NOMO-1 treated with dmso at 0.1 percent for 144 hours (cell line): Measurements from ENCODE around the gene TRAF1.

Experiments used
- DNase-seq: peaks from one replicate; lab custom pipeline; 2025; ENCODE audit not compliant: unreplicated experiment; lab: John Stamatoyannopoulos, UW

Gene TRAF1

DNA sequence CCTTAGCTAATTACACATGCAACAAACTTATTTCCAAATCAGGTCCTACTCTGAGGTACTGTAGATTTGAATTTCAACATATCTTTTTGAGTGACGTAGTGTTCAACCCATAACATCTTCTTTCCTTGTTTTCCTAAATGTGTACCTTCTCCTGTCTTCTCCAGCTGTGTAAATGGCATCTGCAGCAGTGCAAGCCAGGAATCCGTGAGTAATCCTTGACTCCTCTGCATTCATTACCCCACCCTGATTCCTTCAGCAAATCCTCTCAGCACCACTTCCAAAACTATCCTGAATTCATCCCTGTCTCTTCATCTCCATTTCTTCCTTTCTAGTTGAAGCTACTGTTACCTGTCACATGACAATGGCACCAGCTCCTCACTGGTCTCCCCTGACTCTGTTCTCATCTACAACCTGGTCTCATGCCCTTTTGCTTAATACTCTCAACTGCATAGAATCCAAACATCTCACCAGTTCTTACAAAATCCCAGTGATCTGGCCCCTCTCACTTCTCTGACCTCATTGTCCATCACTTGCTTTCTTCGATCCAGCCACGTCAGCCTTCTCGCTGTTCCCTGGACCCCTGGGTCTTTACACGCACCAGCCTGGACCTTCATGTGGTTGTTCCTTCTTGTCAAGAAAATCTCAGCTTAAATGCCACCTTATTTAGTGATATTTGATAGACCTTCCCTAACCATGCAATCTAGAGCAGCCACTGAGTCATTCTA lies 14.6 kb upstream of the TRAF1 start:
- no peak for DNase-seq

DNA sequence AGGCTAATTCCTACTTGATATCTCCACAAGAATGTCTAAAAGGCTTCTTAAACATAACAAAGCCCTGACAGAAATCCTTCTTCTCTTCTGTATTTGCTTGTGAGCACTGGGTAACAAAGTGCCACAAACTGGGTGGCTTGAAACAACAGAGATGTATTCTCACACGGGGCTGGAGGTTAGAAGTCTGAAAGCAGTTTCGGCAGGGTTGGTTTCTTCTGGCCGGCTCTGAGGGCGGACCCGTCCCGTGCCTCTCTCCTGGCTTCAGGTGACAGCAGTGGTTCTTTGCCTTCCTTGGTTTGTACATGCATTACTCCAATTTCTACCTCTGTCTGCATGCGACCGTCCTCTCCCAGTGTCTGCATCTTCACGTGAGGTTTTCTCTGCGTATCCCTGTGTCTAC lies 14.0 kb upstream of the TRAF1 start:
- DNase-seq, result no peak

DNA sequence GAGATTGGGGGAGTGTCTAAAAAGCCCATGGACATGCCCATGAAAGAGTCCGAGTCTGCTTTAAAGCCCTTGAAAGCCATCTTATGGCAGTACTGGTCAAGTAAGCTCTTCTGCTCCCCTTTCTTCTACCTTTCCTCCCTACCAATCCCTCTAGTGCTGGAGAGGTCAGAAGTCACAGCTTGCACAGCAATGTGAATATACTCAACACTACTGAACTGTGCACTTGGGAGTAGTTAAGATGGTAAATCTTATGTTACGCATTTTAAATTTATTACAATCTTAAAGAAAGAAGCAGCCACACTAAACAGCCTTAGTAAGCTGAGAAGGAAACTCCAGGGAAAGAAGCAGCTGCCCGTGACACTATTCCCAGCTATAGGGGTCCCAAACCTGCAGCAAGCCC lies 12.3 kb upstream of the TRAF1 start:
- DNase-seq, result no peak

DNA sequence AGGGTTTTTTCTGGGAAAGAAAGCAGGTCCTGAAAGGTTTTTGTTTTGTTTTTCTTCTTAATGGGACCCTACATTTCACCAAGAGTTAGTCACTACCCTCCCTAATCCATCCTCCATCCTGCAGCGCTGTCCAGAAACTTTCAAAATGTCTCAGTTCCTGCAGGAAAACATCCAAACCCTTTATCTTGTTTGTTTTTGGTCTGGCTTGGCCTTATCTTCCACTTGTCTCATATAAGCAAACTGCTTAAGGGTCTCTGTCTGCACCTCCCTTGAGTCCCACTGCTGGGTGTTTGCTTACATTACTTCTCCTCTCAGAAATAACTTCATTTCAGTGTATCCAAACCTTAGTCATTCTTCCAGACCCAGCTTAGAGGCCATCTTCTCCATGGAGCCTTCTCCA lies 11.0 kb upstream of the TRAF1 start:
- DNase-seq, result no peak

DNA sequence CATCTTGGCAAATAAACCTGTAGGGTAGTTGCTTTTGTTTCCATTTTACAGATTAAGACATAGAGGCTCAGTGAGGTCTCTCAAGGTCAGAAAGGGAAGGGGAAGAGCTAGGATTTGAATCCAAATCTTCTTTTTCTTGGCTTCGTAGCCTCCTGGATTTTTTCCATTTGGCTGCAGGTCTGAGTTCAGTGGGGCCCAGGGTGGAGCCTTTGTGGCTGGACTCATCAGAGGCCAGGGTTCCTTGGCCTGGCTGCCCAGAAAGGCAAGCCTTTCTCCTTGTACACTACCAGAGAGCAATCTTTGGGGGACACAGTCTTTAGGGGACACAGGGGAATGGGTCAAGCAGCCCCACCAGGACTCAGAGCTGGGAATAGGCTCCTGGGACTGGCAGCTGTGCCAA lies 10.5 kb upstream of the TRAF1 start:
- DNase-seq, result no peak

DNA sequence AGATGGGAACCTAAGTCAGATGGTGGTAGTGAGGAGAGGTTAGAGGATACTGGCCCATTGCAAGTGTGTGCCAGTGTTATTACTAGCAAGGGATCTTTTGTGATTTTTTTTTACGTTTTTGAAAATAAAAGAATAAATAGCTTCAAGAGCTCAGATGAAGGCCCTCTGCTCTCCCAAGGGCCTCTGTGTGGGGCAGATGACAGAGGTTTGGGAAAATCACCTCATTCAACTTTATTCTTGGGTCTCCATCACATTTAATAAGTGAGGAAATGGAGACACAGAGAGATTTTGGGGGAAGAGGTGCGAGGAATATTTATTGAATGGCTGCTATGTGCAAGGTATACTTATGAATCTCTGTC lies 10.1 kb upstream of the TRAF1 start:
- no peak for DNase-seq

DNA sequence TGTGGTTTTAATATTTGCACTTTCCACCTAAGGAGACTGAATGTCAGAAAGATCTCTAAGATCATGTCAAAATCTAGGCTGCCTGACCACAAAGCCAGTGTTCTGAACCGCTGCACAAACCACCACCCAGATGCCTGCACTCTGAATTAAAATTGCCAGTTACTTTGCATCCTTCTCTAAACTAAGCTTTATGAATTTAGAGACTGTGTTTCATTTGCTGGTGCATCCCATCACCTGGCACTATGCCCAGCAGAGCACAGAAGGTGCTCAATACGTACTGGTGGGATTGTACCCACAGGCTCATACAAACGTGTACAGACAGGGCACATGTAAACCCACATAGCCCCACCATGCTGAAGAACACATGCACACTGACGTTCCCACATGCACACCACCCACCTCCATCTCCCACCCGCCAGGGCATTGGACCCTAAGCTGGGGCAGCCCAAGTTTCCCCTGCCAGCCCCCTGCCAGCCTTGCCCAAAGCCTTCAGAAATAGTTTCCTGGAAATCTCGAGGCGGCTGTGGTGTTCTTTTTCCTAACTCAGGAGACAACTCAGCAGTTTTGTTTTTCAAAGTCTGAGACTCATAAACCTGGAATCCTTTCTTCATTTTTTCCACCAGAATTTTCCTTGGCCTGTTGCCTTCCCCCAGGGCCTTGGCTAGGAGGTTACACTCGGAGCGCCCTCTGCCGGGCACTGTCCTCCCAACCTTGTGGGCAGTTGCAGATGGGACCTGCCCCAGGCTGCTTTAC lies 9.6 kb upstream of the TRAF1 start:
- DNase-seq, result peak; percentile 69

DNA sequence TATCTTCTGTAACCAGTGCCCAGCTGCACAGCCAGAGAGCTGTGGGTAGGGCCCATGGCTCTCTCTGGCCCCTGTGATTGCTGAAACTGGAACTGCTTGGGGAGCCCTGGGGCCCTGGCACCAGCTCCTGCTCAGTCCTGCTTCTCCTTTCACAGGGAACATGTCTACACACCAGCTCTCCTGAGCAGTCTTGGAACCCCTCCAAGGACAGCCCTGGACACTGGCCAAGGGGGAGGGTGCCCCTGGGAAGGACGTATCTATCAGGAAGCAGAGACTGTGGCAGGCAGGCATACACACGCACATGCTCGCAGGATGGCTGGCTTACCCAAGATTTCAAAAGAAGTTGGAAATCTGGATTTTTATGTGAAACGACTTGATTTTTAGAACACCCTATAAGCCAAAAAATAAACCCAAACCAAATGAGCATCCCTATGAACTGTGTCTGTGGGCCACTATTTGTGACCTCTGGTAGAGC lies 8.8 kb upstream of the TRAF1 start:
- DNase-seq, result peak; percentile 49

DNA sequence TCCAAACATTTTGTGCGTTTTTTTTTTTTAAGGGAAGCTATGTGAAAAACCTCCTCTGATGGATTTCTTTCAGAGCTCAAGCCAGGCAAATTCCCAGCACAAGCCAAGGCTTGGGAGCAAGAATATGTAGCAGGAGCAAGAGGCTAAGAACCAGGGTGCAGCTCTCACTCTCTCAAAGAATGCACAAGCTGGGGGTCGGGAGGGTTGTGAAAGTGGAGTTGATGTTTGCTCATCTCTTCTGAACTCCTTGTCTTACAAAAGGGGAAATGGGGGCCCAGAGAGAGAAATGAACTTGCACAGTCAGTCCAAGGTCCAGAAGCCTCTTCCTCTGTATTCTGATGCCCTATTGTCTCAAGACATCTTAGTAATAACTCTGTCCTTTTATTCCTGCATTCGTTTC lies 7.7 kb upstream of the TRAF1 start:
- peak; percentile 72 for DNase-seq

DNA sequence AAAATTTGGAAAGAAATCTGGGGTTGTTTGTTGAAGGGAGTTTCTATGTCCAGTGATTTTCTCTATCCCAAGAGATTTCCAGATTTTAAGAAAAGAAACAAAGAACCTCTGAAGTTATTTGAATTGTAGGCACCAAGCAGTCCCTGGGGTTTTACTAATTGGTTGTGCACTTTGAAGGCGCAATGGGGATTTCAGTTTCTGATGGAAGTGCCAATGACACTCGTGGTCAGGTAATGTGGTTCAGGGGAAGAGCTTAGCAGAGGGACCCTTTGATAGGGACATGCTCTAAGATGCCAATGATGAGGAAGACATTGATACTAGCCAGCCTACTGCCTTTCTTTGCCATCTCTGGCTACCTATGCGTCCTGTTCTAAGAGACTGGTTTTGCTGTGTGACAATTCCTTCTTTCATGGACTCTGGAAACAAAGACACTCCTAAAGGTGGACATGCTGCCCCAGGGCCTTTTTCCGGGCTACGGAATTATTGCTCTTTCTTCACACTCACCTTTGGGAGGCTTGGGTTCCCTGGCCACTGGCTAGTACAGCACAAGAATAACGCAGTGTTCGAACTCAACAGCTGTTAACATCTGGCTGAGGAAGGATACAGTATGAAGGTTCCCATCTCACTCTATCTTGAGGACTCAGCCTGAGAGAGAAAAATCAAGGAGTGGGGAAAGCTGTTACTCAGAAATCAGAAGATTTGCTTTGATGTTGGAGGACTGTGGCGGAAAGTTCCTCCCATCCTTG lies 6.9 kb upstream of the TRAF1 start:
- DNase-seq, result no peak

DNA sequence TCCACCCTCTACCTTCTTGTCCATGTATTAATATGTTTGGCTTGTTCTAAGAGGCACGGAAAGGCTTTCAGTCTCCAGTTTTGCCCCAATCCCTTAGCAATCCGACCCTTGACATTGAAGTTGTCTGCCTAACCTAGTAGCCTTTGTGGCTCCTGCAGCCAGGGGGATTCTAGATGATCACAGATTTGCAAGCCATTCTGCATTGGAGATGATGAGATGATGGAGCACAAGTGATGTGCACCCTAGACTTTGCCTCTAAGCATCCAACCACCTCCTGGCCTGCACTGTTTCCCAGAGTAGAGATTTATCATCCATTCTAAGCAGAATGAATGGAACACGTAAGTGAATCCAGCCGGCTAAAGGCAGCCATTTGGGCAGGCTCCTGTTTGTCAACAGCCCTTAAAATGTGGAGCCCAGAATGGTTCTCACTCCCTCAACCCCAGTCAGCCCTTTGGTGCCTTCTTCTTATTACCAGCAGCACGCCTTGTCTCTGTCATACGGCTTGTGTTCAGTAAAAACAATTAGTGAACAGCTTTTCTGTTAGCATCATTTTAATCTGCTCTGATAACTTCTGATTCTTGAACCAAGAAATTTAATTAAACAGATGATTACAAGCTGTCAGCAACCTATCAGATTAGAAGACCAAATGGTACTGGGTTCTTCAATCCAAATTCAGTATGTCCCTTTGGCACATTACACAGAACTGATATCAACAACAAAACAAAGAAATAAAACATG lies 5.7 kb upstream of the TRAF1 start:
- no peak for DNase-seq

DNA sequence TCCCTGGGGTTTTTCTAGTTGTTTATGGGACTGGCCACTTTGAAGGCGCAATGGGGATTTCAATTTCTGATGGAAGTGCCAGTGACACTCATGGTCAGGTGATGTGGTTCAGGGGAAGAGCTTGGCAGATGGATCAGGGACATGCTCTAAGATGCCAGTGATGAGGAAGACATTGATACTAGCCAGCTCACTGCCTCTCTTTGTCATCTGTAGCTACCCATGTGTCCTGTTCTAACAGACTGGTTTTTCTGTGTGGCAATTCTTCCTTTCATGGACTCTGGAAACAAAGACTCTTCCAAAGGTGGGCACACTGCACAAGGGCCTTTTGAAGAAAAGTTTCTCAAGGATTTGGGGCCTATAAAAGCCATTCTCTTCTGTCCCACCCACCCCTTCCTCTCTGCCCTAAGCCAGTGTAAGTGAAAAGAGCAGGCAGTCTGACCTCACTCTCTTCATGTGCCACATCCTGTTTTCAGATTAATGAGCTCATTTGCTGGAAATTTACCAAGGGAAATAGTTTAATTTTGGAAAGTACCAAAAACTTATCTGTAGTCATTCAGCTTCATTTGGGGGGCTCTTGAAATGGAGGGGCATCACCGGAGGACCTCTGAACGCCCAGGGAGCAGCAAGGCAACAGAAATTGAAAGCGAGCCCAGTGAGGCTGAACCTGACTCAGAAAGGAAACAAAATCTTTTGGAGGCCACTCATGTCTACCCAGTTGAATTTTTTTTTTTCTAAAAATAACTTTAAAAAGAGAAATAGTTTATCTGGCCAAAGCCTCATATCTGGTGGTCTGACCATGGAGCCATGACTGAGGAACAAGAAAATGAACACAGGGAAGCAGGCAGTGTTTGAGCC lies 4.9 kb upstream of the TRAF1 start:
- peak; percentile 35 for DNase-seq

DNA sequence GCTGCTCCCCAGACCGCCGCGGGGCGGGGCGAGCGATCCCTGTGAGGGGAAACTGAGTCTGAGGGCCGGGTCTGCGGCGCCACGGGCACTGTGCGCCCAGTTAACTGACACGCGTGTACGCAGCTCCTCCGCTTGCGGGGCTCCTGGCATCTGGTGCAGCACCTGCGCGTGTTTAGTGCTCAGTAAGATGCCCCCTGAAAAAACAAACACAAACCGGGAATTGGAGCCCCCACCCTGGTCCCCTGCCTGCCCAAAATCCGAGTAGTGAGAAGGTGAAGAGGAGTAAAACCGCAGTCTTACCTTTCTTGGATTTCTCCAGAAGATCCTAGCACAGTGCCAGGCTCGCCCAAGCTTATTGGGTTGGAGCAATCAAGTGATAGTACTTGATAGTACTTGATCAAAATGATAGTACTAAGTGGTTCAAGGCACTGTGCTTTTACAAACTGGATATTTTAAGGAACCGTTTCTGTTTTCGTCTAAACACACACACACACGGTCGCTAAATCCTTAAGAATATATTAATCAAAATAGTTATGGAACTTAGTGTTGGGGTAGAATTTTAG lies 2.7 kb upstream of the TRAF1 start:
- DNase-seq, result no peak

DNA sequence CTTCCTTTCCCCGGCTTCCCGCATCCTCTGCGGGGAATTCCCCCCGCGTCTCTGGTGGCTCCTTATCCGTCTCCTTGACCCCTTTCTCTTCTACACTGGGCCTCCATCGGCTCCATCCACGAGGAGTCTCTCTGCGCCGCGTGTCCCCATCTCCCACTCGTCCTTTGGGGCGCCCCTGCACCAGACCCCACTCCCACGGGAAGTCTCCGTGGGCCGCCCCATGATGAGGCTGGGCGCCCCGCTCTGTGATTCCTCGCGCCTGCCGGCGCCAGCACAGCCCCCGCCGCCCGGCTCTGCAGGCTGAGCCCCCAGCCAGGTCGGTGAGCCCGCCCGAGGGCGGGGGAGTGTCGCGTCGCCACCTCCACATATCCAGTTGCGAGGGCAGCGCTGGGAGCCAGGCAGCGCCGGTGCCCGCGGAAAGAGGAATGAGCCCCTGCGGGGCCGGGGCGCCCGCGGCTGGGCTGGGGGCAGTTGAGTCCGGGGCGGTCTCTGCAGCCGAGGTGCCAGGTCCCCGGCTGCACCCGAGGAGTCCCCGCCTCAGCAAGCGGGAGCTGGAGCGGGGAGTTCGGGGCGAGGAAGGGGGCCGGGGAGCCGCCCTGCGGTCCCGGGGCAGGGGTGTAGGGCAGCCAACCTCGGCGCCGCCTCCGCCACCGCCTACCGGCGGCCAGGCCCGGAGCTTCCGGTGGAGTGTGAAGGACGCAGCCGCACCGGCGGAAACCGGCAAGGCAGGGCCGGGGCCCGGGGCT lies 2.1 kb upstream of the TRAF1 start:
- no peak for DNase-seq

DNA sequence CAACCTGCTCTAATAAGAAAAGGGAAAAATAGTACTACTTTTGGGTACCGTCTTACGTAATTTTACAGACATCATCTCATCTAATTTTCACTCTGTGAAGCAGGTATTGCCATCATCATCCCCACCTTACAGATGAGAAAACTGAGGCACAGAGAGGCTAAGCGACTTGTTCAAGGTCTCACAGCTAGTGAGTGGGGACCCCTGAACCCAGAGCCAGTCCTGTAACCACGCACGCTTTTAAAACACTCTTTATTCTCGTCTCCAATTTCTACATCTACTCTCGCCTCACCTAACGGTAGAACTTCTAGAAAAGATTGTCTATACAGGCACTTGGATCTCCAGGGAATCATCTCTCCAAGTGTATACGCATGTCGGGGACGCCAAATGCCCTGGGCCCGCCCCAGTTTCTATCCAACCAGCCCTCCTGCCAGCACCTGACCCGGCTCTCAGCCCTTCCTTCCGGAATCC lies 1.5 kb upstream of the TRAF1 start:
- DNase-seq, result no peak

DNA sequence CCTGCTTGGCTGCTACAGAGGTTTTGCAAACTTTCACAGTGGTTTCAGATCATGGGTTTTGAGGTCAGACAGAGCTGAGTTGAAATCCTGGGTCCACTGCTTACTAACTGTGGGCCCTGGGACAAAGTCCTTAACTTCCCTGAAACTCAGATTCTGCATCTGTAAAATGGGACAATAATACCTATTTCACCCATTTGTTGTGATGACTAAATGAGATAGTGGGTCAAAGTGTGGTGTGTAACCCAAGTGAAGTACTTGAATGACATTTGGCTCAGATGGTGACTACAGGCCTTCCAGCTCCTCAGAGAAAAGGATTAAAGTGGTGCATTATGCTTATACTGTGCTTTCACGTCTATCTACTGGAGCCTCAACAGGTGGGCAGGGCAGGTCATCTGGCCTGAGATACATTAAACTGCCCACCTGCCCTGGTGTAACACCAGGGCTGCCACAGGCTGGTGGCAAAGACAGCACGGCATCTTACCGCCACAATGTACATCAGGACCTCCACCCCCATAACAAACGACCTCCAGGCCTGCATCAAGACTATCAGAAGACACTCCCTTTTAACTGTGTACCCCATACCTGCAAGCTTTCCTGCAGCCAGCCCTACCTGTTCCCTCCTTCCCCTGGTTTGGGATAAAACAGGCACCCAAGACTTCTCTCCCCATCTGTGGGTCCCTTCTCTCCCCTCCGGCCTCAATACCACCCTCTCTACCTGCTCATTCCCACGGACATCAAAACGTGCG lies 846 bp upstream of the TRAF1 start:
- DNase-seq, result no peak

DNA sequence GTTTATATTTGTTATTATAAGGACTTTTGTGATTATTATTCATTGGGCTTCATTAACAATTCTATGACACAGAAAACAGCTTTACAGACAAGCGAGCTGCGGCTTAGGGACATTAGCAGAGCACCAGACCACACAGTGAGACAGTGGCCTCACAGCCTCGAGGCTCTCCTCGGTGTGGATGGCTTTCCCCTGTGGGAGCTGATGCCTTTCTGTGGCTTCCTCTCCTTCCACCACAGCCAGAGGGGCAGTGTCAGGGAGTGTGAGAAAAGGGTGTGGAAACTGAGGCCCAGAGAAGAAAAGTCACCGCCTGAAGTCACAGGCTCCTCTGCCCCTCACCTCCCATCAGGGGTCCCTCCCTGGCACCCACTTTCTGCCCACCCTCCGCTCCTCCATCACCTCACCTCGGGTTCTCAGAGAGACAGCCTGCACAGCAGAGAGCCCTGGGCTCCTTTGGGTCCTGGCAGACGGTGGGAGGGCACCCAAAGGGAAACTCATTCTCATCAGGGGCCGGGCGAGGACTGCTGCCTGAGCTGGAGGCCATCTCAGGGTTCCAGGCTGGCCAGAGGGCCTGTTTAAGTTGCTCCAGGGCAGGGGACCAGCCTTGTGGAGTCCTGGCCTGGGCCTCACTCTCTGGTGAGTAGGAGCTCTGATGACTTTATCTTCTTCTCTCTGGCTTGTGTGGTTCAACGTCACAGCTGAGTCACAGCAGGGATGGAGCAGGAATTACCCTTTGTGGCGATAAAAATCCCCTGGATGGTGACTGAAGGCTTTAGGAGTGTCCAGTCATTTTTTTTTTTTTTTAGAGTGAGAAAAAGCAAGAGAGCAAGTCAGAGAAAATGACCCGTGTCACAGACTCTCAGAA lies 830 bp downstream of the TRAF1 start:
- no peak for DNase-seq
